Stimulated activated CD4-positive, alpha-beta T cell treated with anti-CD3 and anti-CD28 coated beads, Interleukin-12 subunit alpha, Interleukin-12 subunit beta, amount 100 ng/mL, for 48 hours (primary cell): ENCODE measurements around the gene TLCD5.

Experiments used
- DNase-seq, 3 donors: peaks; one replicate each; pipeline ENCODE4 v3.0.0-alpha.2; 2020; ENCODE audit warnings: low read depth in 2 of 3, low spot score in 1 of 3

TLCD5 gene

DNA sequence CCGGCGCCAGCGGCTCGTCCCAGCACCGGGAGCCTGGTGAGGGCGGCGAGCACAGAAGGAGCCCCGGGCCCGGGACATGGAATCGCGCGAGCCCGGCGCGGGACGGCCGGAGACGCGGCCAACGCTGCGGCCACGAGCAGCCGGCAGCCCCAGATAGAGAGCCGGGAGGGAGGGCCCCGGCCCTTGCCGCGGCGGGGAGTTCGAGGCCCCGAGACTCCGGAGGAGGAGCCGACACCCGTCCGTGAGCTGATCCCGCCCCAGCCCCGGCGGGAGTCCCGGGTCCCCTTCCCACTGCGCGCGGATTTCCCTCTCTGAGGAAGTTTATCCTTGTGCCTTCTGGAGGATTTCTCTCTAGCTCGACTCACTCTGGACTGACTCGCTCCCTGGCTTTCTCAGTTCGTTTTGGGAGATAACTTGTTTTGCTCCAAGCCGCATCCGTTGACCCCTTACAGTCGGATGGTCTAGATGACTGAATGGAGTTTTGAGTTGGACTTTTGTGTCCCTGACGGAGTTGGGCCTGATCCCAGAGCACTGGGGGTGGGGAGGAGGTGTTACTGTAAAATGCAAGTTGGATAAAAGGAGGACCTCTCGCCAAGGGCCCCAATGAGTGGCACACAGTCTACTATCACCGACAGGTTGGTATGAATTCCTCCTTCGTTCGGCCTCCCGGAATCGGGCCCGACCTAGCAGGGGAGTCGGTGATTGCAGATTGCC lies 11.7 kb downstream of the TLCD5 start:
- DNase-seq = no peak

GRCh38 chr11:120337355-120338106 lies 12.4 kb downstream of the TLCD5 start:
- DNase-seq = no peak

DNA sequence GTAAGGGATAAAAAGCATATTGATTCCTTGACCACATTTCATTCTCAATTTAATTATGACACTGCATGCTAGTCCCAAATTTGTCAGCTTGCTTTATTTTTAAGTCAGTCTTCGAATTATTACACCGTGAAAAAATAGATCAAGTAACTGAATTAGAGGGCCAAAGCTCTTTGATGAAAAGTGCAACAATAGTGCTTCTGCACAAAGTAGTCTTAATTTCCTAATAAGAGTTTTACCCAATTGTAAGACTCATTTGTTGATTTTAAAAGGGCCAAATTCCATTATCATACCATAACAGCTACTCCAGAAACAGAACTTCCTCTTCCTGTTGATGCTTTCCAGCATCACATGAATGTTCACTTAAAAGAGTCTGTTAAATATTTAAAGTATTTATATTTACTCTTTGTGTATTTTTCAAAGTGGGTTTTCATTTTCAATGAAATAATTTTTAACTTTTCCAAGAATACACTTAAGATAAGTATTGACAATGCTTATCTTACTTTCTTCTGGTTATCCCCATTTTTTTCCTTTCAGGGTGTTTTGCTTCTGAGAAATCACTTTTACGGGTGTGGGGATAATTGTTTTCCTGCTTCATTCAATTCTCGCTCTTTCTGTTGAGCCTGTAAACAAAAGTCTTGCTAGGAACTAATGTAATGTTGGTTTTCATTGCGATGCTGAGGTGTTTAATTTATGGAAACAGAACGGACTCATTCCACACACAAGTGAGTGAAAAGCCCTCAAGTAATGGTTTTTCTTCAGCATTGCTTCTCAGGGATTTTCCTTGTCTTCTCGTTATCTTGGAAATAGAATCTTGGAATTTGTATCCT lies 13.2 kb downstream of the TLCD5 start:
- no peak for DNase-seq

- DNase-seq = no peak
Observed at GRCh38 chr11:120339394-120339890, 14.3 kb downstream of the TLCD5 start.

DNA sequence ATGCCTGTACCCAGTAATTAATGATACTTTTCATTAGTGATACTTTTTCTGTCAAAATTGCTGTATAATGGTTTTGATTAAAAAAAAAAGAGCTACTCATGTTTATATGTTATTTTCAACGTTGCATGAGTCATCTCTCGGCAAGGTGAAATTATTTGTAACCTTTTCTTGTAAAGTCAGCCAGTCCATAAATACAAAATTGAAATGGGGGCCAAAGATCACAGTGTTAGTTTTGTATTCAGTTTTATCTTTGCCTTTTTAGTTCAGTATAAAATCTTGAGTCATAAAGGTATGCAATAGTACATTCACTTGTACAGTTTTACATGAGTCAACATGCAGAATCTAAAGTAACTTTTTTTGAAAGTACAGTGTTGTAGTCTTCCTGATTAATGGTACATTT lies 15.4 kb downstream of the TLCD5 start:
- DNase-seq = no peak

DNA sequence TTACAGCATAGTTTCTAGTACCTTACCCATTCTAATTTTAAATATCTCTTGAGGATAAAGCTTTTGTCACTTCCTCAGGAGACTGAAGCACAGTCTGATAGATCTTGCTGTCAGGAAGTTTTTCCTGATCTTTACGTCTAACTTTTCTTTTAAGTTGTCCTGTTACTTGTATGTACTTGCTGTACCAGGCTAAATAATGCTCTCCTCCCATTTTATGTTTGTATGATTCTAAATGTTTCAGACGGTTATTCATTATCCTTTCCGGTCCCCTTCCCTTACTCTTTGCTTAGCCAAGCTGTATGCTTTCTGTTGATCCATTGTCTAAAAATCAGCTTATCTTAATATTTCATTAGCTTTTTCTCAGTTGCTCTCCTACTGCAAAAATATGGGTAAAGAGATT lies 17.1 kb downstream of the TLCD5 start:
- DNase-seq = no peak

GRCh38 chr11:120342678-120343077 lies 17.6 kb downstream of the TLCD5 start:
- DNase-seq = no peak

- no peak for DNase-seq
Observed at GRCh38 chr11:120343429-120343828, 18.3 kb downstream of the TLCD5 start.

- DNase-seq = no peak
Observed at GRCh38 chr11:120344302-120345004, 19.4 kb downstream of the TLCD5 start.

- no peak for DNase-seq
Observed at GRCh38 chr11:120346233-120346632, 21.1 kb downstream of the TLCD5 start.

DNA sequence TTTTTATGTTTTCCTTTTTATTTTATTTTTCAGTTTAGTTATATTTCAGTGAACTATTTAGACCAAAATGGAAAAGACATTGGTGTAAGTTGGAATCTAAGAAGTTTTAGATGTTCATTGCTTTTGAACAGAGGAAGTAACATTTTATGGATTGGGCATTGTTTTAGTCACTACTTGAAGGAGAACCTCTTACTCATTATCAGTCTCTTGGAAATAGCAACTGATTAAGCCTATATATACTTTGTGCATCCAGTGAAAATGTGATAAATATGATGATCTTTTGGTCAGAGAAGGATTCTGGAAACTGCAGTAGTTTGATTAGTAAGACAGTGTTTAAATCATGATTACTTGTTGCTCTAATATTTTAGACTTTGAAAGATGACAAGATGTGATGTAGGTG lies 25.5 kb downstream of the TLCD5 start:
- no peak for DNase-seq

DNA sequence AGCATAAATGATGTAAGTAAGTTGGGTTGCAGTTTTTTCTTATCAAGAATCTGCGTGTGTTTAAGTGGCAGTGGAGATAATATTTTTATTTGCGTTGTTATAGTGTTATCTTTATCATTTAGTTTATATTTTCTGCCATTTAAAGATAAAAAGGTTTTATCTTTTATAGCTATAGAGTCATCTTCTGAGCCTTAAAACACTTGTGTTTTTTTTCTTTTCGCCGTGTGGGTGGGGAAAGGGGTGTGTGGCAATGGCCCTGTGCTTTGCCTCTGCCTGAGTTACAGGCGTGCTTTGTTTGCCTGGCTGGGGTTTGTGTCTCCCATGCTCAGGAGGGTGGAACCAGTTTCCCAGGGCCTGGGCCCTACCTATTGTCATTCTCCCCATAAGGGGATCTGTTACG lies 27.3 kb downstream of the TLCD5 start:
- no peak for DNase-seq

DNA sequence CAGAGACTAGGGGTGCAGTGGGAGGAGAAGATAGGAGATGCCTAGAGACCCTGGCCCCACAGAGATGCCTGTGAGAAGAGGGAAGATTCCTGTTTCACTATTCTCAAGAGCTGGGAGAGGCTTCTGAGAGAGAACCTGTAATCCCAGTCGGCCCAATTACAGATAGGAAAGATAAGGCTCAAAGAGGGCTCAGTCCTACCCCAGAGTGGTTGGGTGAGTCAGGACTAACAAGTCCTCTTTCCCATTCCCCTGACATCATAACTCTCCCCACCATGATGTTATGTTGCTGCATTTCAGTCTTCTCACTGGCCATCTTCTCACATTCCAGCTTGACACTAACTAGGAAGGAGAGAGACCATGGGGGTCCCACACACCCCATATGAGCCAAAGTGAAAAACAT lies 29.0 kb downstream of the TLCD5 start:
- no peak for DNase-seq

DNA sequence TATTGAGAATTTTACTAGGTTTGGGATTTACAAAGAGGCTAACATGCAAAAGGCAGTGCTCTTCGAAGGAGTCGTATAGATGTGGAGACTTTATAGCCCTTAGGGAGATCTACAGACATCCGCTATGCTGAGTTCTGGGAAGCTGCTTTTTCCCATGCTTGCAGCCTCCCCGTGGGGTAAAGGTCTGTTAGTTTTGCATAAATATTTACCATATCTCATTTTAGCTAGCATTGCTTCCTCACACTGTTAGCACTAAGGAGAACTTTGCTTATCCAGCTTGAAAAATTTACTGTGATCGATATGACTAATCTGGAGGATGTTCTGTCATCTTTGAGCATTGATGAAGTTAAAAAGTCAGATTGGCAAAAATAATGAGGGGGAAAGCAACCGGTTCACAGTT lies 29.7 kb downstream of the TLCD5 start:
- no peak for DNase-seq

DNA sequence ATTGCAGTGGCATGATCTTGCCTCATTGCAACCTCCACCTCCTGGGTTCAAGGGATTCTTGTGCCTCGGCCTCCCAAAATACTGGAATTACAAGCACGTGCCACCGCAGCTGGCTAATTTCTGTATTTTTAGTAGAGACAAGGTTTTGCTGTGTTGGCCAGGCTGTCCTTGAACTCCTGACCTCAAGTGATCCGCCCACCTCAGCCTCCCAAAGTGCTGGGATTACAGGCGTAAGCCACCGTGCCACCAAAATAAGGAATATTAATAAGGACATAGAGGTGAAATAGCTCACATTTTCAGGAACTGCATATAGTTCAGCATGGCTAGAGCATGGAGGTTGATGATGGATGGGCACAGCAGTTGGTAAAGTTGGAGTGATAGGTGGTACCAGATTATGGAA lies 32.5 kb downstream of the TLCD5 start:
- no peak for DNase-seq

GRCh38 chr11:120358729-120359128 lies 33.6 kb downstream of the TLCD5 start:
- DNase-seq = no peak

GRCh38 chr11:120363436-120363835 lies 38.3 kb downstream of the TLCD5 start:
- no peak for DNase-seq

DNA sequence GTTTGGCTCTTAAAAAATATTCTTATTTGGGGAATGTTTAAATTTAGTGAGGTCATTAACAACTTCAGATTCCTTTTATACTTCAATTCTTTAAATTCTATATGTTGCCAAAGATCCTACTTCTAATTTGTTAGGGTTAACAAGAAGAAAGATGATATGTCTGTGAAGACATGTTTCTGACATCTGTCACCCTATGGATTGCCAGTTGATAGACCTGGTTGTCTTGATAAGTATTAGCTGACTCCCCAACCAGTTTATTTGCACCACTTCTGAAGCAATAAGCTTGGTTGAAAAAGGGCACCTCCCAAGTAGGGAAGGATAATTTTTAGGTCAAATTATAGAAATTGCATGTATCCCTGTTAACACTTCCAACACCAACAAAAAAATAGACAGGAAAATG lies 40.4 kb downstream of the TLCD5 start:
- DNase-seq = no peak

DNA sequence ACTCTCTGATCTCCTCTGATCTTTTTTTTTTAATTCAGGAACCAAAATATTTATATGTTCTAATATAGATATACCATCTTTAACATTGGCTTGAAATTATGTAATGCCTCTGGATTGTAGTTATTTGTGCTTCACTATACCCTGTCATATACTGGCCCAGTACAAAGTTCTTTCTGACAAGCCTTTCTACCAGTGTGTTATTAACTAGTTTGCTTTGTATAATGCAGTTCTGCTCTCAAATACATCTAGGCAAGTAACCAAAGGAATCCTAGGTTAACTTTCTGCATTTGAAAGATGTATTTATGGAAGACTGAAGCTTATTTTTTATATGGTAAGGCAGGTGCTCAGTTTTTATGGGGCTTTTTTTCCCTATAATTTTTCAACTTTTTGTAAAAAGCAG lies 47.2 kb downstream of the TLCD5 start:
- no peak for DNase-seq

- DNase-seq = no peak
Observed at GRCh38 chr11:120375076-120375475, 50.0 kb downstream of the TLCD5 start.

DNA sequence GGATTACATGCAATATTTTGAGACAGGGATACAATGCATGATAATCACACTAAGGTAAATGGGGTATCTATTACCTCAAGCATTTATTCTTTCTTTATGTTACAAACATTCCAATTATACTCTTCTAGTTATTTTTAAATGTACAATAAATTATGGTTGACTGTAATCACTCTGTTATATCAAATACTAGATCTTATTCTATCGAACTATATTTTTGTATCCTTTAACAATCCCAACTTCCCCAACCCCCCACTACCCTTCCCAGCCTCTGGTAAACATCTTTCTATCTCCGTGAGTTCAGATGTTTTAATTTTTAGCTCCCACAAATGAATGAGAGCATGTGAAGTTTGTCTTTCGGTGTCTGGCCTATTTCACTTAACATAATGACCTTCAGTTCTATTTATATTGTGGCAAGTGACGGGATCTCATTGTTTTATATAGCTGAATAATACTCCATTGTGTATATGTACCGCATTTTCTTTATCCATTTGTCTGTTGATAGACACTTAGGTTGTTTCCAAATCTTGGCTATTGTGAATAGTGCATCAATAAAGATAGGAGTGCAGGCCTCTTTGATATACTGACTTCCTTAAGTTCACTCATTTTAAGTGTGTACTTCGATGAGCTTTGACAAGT lies 51.6 kb downstream of the TLCD5 start:
- DNase-seq = no peak
